MM.1S (cell line): ENCODE results near the gene LDLRAD4.

Source experiments
- DNase-seq: peaks from one replicate; pipeline ENCODE4 v3.0.0-alpha.2; 2015
- H2AFZ ChIP-seq: fragments of 300-600 bp; sonication (generic); 2 replicates; pipeline ENCODE4 v1.6.0; 2016; ENCODE audit warnings: antibody characterized with exemption, low read length
- H3F3A ChIP-seq: fragments of 300-600 bp; sonication (generic); 2 replicates; pipeline ENCODE4 v1.6.1; 2016; ENCODE audit warnings: mild to moderate bottlenecking, antibody characterized with exemption, low read length, moderate library complexity, mixed read lengths; ENCODE audit not compliant: insufficient read depth
- H3K27ac ChIP-seq: fragments of 300-600 bp; sonication (generic); 2 replicates; pipeline ENCODE4 v1.5.1; 2016; ENCODE audit warnings: mild to moderate bottlenecking, low read length
- H3K27me3 ChIP-seq: fragments of 300-600 bp; sonication (generic); replicated peaks from 2 replicates; pipeline ENCODE4 v1.6.0; 2016; ENCODE audit warnings: low read length; ENCODE audit not compliant: insufficient read depth
- H3K36me3 ChIP-seq: fragments of 300-600 bp; sonication (generic); replicated peaks from 2 replicates; pipeline ENCODE4 v1.6.1; 2016; ENCODE audit warnings: mild to moderate bottlenecking, low read length, mixed read lengths; ENCODE audit not compliant: insufficient read depth
- H3K4me1 ChIP-seq: fragments of 300-600 bp; sonication (generic); 2 replicates; pipeline ENCODE4 v1.6.1; 2016; ENCODE audit warnings: low read length, mixed read lengths
- H3K4me2 ChIP-seq: fragments of 300-600 bp; sonication (generic); 2 replicates; pipeline ENCODE4 v1.6.0; 2016; ENCODE audit warnings: low read depth, low read length
- H3K4me3 ChIP-seq: fragments of 300-600 bp; sonication (generic); 2 replicates; pipeline ENCODE4 v1.5.1; 2016; ENCODE audit warnings: low read length, mixed read lengths
- H3K79me2 ChIP-seq: fragments of 300-600 bp; sonication (generic); 2 replicates; pipeline ENCODE4 v1.6.1; 2016; ENCODE audit warnings: mixed run types, low read length, mixed read lengths
- H3K9ac ChIP-seq: fragments of 300-600 bp; sonication (generic); 2 replicates; pipeline ENCODE4 v1.6.1; 2016; ENCODE audit warnings: low read length, mixed read lengths
- H3K9me2 ChIP-seq: fragments of 300-600 bp; sonication (generic); replicated peaks from 2 replicates; pipeline ENCODE4 v1.6.1; 2016; ENCODE audit warnings: mild to moderate bottlenecking, low read length, mixed read lengths; ENCODE audit not compliant: insufficient read depth
- H3K9me3 ChIP-seq: fragments of 300-600 bp; sonication (generic); replicated peaks from 2 replicates; pipeline ENCODE4 v1.6.1; 2016; ENCODE audit warnings: mild to moderate bottlenecking, low read length, mixed read lengths; ENCODE audit not compliant: insufficient read depth
- H4K20me1 ChIP-seq: fragments of 300-600 bp; sonication (generic); 2 replicates; pipeline ENCODE4 v1.6.1; 2016; ENCODE audit warnings: mild to moderate bottlenecking, low read length, moderate library complexity, mixed read lengths; ENCODE audit not compliant: insufficient read depth
- CTCF ChIP-seq: fragments of 300-600 bp; sonication (generic); IDR thresholded peaks from 2 replicates; pipeline ENCODE4 v1.5.1; 2016; ENCODE audit warnings: antibody characterized with exemption, low read length, mixed read lengths
- EZH2 ChIP-seq: fragments of 300-600 bp; sonication (generic); optimal IDR thresholded peaks from 2 replicates; pipeline ENCODE3; 2017; ENCODE audit warnings: low read depth, mild to moderate bottlenecking, antibody characterized with exemption, low read length, mixed read lengths
- EZH2phosphoT487 ChIP-seq: fragments of 300-600 bp; sonication (generic); IDR thresholded peaks from 2 replicates; pipeline ENCODE4 v1.6.1; 2018; ENCODE audit warnings: antibody characterized with exemption, low read length

Gene LDLRAD4

GRCh38 chr18:13587001-13587400, 368.4 kb downstream of the LDLRAD4 start:
- no peaks in the 10 kb centered on the region for H3K27me3 ChIP-seq
- H3K27ac ChIP-seq = no peak overlapping the region
- no peaks in the 10 kb centered on the region for H4K20me1 ChIP-seq
- H3K9ac ChIP-seq = no peak overlapping the region
- no peak overlapping the region for H2AFZ ChIP-seq
- H3K9me2 ChIP-seq = no peaks in the 10 kb centered on the region
- no peaks in the 10 kb centered on the region for H3K79me2 ChIP-seq
- no peak for TF ChIP-seq EZH2phosphoT487
- no peak for TF ChIP-seq EZH2
- TF ChIP-seq CTCF = no peak
- no peaks in the 10 kb centered on the region for H3K4me1 ChIP-seq
- H3K36me3 ChIP-seq = no peaks in the 10 kb centered on the region
- H3K4me2 ChIP-seq = no peak overlapping the region
- no peak overlapping the region for H3K4me3 ChIP-seq
- DNase-seq = no peak
- no peaks in the 10 kb centered on the region for H3F3A ChIP-seq
- no peaks in the 10 kb centered on the region for H3K9me3 ChIP-seq

GRCh38 chr18:13587477-13587876, 368.9 kb downstream of the LDLRAD4 start:
- TF ChIP-seq EZH2phosphoT487 (no peak), EZH2 (no peak), CTCF (no peak)
- no peaks in the 10 kb centered on the region for H3K9me3 ChIP-seq
- H3F3A ChIP-seq = no peaks in the 10 kb centered on the region
- H3K27me3 ChIP-seq = no peaks in the 10 kb centered on the region
- H3K9me2 ChIP-seq = no peaks in the 10 kb centered on the region
- no peaks in the 10 kb centered on the region for H3K79me2 ChIP-seq
- no peaks in the 10 kb centered on the region for H3K4me1 ChIP-seq
- no peak overlapping the region for H3K4me2 ChIP-seq
- no peak overlapping the region for H3K27ac ChIP-seq
- H3K9ac ChIP-seq = no peak overlapping the region
- no peaks in the 10 kb centered on the region for H3K36me3 ChIP-seq
- no peaks in the 10 kb centered on the region for H4K20me1 ChIP-seq
- no peak for DNase-seq
- H2AFZ ChIP-seq = no peak overlapping the region
- H3K4me3 ChIP-seq = no peak overlapping the region

- Histone ChIP-seq H3K9me3 (no peaks in the 10 kb centered on the region), H3K79me2 (no peaks in the 10 kb centered on the region), H3K4me3 (no peak overlapping the region), H3K9ac (no peak overlapping the region), H2AFZ (no peak overlapping the region), H3F3A (no peaks in the 10 kb centered on the region), H3K9me2 (no peaks in the 10 kb centered on the region), H3K36me3 (no peaks in the 10 kb centered on the region), H3K4me2 (no peak overlapping the region), H3K27ac (no peak overlapping the region), H3K27me3 (no peaks in the 10 kb centered on the region), H4K20me1 (no peaks in the 10 kb centered on the region), H3K4me1 (no peaks in the 10 kb centered on the region)
- TF ChIP-seq EZH2phosphoT487 = no peak
- no peak for DNase-seq
Measured at GRCh38 chr18:13587937-13588336, 369.4 kb downstream of the LDLRAD4 start.

- H3K79me2 ChIP-seq = no peaks in the 10 kb centered on the region
- H3K36me3 ChIP-seq = no peaks in the 10 kb centered on the region
- H3K4me2 ChIP-seq = no peak overlapping the region
- no peak overlapping the region for H2AFZ ChIP-seq
- H3F3A ChIP-seq = no peaks in the 10 kb centered on the region
- H3K9me3 ChIP-seq = no peaks in the 10 kb centered on the region
- H3K4me3 ChIP-seq = no peak overlapping the region
- H3K4me1 ChIP-seq = no peaks in the 10 kb centered on the region
- no peak for DNase-seq
- no peaks in the 10 kb centered on the region for H4K20me1 ChIP-seq
- H3K27ac ChIP-seq = no peak overlapping the region
- no peaks in the 10 kb centered on the region for H3K27me3 ChIP-seq
- TF ChIP-seq CTCF (no peak), EZH2 (no peak), EZH2phosphoT487 (no peak)
- H3K9me2 ChIP-seq = no peaks in the 10 kb centered on the region
- H3K9ac ChIP-seq = no peak overlapping the region
Measured at GRCh38 chr18:13589316-13589715, 370.8 kb downstream of the LDLRAD4 start.
